NCI-H69 (cell line): ENCODE data around the gene ATP5F1A.
"Not testable (repeated sequence)": the region's sequence is repeated elsewhere in the genome, so short reads cannot be mapped to it uniquely, and the experiment has no call there.

Source experiments
- DNase-seq: peaks from one replicate; lab custom pipeline; 2025; lab: John Stamatoyannopoulos, UW

The ATP5F1A gene

DNA sequence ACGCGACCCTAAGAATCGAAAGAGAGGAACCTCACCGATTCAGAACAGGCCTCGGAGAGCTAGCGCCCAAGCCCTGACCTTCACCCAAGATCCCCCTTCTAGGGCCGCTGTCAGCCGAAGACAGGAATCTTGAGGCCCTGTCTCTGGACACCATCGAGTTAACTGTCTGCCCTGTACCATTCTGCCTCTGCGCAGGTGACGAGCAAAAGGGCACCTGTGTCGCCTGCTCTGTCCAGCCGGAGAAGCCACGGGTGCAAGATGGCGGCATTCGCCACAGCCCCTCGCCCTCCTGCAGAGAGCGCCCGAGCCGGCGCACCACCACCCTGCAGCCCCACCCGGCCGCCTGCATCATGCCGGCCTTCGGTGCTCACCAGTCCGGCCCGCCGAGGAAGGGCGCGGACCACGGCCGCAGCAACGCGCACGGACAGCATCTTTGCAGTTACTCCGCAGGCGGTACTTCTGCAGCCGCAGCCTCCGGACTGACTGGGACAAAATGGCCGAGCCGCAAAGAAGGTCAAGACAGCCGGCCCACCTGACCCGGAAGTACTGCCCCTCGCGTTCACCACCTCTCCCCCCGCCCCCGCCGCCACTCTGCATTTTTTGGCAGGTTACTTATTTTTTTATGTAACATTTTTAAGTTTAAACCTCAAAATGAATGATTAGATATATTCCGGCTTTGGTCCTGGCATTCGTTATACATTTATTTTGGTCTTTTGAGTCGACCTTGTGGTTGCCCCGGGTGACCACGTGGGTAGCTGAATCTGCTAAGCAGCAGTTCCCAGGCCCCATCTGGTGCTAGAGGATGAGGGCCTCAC, at the start of gene ATP5F1A:
Gene ATP5F1A (minus strand): TSS at position 496 of the 815 bp plus-strand sequence. CDS start 65 bp downstream, at position 431.
- peak; percentile 96 for DNase-seq

DNA sequence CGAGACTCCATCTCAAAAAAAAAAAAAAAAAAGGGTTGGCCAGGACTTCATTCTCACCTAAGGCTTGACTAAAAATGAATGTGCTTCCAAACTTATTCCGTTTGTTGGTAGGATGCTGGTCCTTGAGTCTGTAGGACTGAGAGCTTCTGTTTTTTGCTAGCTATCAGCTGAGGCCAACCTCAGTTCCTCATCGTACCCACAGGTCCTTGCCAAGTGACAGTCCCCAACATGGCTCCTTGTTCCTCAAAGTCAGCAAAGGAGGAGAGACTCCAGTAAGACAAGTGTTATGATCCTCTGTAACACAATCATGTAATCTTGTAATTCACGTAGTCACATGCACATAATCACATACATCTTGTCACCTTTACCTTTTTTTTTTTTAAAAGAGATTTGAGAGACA, 43.1 kb upstream of the ATP5F1A start:
- no peak for DNase-seq

DNA sequence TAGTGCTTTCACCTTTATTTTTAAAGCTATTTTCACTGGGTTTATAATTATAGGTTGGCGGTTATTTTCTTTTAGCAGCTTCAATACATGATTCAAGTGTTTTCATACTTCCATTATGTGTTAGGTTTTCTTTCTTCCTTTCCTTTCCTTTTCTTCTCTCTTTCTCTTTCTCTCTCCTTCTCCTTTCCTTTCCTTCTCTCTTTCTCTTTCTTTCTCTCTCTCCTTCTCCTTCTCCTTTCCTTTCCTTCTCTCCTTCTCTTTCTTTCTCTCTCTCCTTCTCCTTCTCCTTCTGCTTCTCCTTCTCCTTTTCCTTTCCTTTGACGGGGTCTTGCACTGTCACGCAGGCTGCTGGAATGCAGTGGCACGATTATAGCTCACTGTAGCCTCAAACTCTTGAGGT, 42.1 kb upstream of the ATP5F1A start:
- no peak for DNase-seq

DNA sequence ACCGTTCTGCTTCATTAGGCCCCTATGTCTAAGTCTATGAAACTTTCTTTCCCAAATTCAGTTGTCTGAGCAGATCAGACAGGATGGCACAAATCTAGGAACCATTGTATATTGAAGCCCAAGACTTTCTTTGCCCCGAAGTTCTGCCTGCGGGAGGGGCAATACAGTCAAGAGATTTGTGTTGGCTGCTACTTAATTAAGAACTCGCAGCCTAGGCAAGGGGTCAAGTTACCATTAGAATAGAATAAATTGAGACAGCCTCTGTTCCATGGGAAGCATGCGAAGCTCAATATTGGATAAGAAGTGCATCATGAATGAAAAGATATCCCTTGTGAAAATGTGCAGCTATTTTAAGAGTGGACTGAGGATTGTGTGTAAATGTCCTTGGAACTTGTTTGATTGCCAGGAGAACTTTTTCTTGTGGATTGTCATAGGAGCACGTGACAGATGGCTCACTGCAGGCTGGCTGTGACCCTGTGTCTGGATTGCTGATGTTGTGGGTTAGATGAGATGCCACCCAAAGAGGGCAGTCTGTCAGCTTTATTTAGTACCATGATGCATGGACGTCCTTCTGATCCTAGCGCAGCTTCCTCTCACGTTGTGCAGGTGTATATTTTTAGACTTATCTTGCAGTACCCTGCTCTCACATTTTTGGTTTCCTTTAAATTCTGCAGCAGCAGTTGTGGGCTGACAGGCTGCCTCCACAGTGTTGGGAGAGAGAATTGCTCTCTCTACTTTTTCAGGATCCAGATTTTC, 37.0 kb upstream of the ATP5F1A start:
- peak; percentile 35 for DNase-seq

DNA sequence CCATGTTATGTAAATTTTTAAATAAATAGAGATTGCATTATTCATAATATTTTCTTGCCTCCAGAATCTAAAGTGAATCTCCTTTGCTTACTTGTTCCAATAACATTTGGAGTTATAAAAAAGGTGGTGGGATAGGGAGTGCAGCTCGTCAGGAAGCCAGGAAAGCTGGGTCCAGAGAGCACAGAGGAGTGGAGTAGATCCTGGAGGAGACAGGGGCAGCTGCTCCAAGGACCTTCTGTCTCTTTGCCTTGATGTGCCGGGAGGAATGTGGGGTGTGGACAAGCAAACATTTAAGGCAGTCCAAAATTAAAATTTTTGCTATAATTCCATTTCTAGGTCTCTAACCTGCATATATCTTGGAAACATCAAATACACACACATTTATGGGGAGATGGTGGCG, 35.4 kb upstream of the ATP5F1A start:
- DNase-seq = no peak

DNA sequence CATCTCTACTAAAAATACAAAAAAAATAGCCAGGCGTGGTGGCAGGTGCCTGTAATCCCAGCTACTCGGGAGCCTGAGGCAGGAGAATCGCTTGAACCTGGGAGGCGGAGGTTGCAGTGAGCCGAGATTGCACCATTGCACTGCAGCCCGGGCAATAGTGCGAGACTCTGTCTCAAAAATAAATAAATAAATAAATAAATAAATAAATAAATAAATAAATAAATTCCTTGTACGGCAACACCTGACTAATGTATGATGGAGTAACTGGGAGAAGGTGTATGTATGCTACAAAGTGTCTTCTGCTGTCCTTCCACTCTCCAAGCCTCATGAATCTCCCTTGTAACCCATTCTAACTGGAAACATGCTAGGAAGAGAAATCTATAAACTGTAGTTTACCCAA, 32.5 kb upstream of the ATP5F1A start:
- not testable (repeated sequence) for DNase-seq

DNA sequence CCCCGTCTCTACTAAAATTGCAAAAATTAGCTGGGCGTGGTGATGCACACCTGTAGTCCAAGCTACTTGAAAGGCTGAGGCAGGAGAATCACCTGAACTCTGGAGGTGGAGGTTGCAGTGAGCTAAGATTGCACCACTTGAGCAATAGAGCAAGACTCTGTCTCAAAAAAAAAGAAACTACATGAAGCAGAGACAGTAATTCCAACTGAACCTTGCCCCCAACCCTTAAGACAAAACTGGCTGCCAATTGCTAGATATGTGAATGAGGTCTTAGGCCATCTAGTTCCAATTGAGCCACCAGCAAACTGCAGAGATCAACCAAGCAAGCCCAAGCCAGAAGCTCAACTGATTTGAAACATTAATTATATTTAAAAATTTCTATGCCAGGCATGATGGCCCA, 32.0 kb upstream of the ATP5F1A start:
- DNase-seq = no peak

DNA sequence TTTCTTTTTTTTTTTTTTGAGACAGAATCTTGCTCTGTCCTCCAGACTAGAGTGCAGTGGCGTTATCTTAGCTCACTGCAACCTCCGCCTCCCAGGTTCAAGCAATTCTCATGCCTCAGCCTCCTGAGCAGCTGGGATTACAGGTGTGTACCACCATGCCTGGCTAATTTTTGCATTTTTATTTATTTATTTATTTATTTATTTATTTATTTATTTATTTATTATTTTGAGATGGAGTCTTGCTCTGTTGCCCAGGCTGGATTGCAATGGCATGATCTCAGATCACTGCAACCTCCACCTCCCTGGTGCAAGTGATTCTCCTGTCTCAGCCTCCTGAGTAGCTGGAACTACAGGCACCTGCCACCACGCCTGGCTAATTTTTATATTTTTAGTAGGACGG, 28.5 kb upstream of the ATP5F1A start:
- not testable (repeated sequence) for DNase-seq

DNA sequence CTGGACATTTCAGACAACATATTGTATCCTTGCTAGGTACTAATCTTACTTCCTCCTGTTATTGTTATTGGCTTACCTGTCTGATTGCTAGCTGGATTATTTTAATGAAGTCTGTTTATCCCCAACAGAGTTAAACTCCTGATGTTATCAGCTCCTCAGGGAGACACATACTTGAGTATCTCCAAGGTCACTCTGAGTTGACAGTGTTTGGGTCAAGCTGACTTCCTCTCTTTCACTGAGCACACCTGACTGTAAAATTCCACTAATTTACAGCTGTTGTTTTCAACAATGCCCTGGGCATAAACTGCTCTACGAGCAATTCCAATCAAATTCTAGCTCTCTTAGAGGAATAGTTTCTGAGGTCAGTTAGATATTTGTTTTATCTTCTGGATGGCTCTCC, 15.7 kb upstream of the ATP5F1A start:
- DNase-seq = no peak

DNA sequence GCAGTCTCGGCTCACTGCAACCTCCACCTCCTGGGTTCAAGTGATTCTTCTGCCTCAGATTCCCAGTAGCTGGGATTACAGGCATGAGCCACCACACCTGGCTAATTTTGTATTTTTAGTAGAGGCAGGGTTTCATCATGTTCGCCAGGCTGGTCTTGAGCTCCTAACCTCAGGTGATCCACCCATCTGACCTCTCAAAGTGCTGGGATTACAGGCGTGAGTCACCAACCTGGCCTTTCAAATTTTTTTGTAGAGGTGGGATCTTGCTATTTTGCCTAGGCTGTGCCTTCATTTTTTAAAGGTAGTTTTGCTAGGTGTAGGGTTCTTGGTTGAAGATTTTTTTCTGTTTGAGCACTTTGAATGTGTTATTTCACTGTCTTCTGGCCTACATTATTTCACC, 12.3 kb upstream of the ATP5F1A start:
- DNase-seq = no peak

DNA sequence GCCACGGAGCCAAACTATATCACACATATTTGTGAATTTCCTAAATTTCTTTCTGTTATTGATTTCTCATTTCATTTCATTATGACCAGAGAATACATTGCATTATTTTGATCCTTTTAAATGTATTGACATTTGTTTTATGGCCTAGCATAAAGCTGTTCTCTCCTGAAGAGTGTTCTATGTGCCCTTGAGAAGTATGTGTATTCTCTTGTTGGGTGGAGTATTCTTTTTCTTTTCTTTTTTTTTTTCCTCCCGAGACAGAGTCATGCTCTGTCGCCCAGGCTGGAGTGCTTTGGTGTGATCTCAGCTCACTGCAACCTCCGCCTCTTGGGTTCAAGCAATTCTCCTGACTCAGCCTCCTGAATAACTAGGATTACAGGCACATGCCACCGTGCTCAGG, 11.3 kb upstream of the ATP5F1A start:
- DNase-seq = no peak

DNA sequence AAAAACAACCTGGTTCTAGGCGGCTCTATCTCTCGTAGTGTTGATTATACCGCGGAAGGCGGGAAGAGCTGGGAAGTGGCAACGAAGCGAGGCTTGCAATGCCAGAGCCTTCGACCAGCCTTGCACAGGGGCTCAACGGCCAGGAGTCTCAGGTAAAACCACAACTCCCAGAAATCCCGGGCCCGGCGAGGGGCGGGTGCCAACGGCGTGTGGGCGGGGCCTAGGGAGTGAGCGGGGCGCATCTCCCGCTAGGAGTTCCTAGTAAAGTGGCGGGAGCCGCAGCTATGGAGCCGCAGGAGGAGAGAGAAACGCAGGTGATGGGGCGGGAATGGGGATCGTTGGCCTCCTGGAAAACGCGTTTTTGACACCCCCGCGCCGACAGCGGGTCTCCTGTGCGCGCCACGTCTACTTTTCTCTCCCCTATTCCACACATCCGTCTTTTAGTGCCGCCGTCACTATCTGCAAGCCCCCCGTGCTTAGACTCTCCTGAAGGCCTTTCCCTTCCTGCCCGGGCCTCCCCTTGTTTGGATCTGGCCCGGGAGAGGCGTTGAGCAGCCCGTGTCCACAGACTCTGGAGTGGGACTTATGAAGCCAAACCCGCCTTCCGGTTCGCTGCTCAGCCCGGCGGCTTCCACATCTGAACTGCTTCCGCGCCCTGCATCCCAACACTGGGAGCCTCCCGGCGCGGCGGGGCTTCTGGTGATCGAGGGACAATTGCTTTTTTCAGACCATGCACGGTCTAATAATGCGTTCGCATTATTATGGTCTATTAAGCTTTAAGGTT, 6.2 kb upstream of the ATP5F1A start, which contains the start of gene HAUS1:
Gene HAUS1 (plus strand): TSS at position 258 of the 784 bp plus-strand sequence. CDS start 27 bp downstream, at position 285.
- peak; percentile 100 for DNase-seq

DNA sequence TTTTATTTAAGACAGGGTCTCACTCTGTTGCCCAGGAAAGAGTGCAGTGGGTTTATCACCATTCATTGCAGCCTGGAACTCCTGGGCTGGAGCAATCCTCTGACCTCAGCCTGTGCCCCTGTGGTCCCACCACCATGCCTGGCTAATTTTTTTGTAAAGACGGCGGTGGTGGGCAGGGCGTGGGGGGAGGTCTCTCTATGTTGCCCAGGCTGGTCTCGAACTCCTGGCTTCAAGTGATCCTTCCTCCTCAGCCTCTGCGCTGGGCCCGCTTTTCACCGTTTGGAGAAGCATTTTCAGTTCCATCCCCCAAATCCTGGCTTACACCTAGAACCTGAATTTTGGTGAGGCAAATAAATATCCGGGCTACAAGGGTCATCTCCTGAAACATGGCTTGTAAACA, 1.4 kb upstream of the ATP5F1A start:
- DNase-seq = no peak

DNA sequence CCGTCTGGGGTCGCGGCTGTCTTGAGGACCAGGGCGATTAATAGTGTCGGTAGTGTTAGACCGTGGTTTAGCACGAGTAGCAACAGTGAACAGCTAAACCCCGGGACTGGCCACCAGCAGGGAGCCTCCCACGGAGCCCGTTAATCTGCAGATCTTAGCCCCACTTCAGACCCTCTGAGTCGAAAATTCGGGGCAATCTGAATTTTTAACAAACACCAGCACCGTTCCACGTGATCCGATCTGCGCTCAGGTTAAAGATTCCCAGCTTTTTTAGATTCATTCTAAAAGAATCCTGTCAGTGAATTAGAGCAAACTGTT, 479 bp upstream of the ATP5F1A start:
- DNase-seq = peak; percentile 63

DNA sequence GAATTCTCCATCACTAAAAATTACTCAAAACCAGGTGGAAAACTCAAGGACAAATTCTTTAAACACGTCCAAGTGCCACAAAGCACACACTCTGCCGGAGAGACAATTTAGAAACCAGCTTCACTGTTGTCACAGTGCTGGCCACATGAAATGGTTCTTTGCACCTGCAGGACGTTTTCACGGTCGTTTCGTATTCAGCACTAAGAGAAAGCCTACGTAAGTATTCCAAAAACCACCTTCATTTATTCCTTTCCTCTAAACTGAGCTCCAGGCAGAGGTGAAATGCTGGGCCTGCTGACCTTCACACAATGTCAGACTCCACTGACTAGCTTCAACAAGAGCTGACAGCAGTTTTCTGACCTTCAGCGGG, 680 bp downstream of the ATP5F1A start:
- no peak for DNase-seq

DNA sequence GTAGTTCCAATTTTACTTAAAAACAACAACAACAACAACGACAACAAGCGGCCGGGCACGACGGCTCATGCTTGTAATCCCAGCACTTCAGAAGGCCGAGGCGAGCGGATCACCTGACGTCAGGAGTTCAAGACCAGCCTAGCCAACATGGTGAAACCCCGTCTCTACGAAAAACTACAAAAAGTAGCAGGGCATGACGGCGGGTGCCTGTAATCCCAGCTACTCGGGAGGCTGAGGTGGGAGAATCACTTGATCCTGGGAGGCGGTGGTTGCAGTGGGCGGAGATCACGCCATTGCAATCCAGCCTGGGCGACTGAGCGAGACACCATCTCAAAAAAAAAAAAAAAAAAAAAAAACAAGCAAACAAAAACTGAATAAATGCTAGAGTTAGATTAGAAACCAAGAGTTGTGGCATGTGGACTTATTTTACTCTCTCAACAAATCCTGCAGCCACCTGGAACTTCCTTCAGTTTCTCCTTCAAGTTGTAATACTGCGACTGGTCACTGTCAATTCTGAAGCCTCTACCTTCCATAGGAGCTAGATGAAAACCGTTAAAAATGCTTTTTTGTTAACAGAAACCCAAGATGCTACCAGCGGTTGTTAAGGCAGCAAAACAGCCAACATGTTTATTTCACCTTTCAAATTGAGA, 1.3 kb downstream of the ATP5F1A start:
- DNase-seq = peak; percentile 31

DNA sequence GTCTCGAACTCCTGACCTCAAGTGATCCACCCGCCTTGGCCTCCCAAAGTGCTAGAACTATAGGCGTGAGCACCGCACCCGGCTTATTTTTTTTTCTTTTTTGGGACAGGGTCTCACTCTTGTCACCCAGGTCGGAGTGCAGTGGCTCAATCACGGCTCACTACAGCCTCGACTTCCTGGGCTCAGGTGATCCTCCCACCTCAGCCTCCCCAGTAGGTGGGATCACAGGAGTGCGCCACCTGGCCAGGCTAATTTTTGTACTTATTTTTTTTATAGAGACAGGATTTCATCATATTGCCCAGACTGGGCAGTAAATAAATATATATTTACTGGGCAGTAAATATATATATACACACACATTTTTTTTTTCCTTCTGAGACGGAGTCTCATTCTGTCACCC, 2.6 kb downstream of the ATP5F1A start:
- DNase-seq = no peak

DNA sequence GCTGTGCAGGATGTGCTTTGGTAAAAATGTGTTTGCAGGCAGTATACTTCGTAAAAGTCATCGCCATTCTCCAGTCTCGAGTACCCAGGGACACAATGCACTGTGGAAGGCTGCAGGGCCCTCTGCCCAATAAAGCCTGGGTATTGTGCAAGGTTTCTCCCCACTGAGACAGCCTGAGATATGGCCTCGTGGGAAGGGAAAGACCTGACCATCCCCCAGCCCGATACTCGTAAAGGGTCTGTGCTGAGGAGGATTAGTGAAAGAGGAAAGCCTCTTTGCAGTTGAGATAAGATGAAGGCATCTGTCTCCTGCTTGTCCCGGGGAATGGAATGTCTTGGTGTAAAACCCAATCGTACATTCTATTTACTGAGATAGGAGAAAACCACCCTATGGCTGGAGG, 9.6 kb downstream of the ATP5F1A start:
- DNase-seq = not testable (repeated sequence)

DNA sequence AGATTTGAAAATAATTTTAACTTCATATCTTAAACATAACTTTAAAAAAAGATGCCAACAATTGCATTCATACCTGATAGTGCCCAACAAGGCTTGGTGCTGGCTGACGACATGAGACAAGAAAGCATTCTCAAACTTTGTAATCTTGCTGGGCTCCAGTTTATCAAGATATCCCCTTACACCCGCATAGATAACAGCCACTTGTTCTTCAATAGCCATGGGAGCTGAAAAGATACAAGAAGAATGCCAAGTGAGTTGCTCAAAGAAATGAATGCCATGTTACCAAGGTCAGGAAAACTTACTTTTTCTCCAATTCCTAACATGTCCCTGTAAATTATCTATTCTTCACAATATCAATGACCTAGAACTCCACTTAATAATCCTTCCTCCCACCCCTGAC, 13.7 kb downstream of the ATP5F1A start:
- DNase-seq = no peak

DNA sequence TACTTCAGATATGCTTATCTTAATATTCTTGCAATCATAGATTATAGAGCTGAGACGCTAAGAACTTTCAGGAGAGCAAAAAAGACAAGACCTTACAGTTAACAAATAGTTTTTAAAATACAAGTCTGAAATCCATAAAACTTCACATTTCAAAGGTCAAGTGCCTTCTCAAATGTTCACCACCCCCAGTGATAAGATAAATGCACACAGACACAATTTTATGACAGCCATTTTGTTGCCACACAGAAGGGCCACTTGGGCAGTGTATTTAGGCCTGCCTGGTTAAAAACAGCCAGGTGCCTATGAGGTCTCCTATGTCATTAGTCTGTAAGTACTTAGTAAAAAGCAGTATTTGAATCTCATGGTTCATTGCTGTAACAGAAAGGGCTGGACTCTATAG, 17.9 kb downstream of the ATP5F1A start:
- no peak for DNase-seq

DNA sequence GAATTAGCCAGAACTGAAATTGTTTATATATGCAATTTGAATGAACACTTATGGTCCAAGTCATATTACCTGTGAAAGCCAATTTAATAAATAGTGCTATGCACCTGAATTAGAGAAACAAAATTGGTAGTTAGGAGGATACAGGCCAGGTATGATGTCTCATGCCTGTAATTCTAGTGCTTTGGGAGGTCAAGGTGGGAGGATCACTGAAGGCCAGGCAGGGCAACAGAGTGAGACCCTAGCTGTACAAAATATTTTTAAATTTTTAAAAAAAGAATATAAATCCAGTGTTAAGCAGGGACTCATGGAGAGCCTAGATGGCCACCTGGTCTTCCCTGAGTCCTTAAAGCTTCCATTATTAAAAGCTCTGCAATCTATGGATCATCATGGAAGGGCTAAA, 18.8 kb downstream of the ATP5F1A start:
- no peak for DNase-seq
